Measurements from ENCODE around the gene HS1BP3.

The HS1BP3 gene

GRCh38 chr2:20622731-20623130 is 28.2 kb downstream of the HS1BP3 start:
- no peaks in the 10 kb centered on the region for H3K27me3 ChIP-seq (replicated peaks; ENCODE audit: control insufficient read depth, insufficient read depth, low read length, poor library complexity, severe bottlenecking)
- peaks cover 53% of the 10 kb centered on the region for H3K36me3 ChIP-seq (ENCODE audit: control insufficient read depth, insufficient read depth, low read length)
- no peaks in the 10 kb centered on the region for H3K4me1 ChIP-seq (ENCODE audit: control insufficient read depth, insufficient read depth, low read length, poor library complexity, severe bottlenecking)
- H3K27ac ChIP-seq (ENCODE audit: insufficient read depth, low read length, poor library complexity, severe bottlenecking) = no peak overlapping the region
- no peak for DNase-seq
- H3K9me3 ChIP-seq (ENCODE audit: control insufficient read depth, low read length) = no peaks in the 10 kb centered on the region
- no peak overlapping the region for H3K4me3 ChIP-seq (ENCODE audit: insufficient read depth, low read depth, low read length, poor library complexity, severe bottlenecking)

GRCh38 chr2:20622296-20622686 is 28.6 kb downstream of the HS1BP3 start:
- no peaks in the 10 kb centered on the region for H3K9me3 ChIP-seq (ENCODE audit: control insufficient read depth, low read length)
- peaks cover 53% of the 10 kb centered on the region for H3K36me3 ChIP-seq (ENCODE audit: control insufficient read depth, insufficient read depth, low read length)
- H3K4me3 ChIP-seq (ENCODE audit: insufficient read depth, low read depth, low read length, poor library complexity, severe bottlenecking) = no peak overlapping the region
- H3K27me3 ChIP-seq (replicated peaks; ENCODE audit: control insufficient read depth, insufficient read depth, low read length, poor library complexity, severe bottlenecking) = no peaks in the 10 kb centered on the region
- no peak overlapping the region for H3K27ac ChIP-seq (ENCODE audit: insufficient read depth, low read length, poor library complexity, severe bottlenecking)
- no peak for DNase-seq
- no peaks in the 10 kb centered on the region for H3K4me1 ChIP-seq (ENCODE audit: control insufficient read depth, insufficient read depth, low read length, poor library complexity, severe bottlenecking)

- H3K27ac ChIP-seq (ENCODE audit: insufficient read depth, low read length, poor library complexity, severe bottlenecking) = no peak overlapping the region
- H3K36me3 ChIP-seq (ENCODE audit: control insufficient read depth, insufficient read depth, low read length) = peaks cover 53% of the 10 kb centered on the region
These were observed 29.3 kb downstream of the HS1BP3 start for GRCh38 chr2:20621366-20622295.

GRCh38 chr2:20620696-20621365 is 30.1 kb downstream of the HS1BP3 start:
- no peak overlapping the region for H3K27ac ChIP-seq (ENCODE audit: insufficient read depth, low read length, poor library complexity, severe bottlenecking)
- peaks cover 53% of the 10 kb centered on the region for H3K36me3 ChIP-seq (ENCODE audit: control insufficient read depth, insufficient read depth, low read length)
- no peak for DNase-seq
- no peak overlapping the region for H3K4me3 ChIP-seq (ENCODE audit: insufficient read depth, low read depth, low read length, poor library complexity, severe bottlenecking)
- H3K4me1 ChIP-seq (ENCODE audit: control insufficient read depth, insufficient read depth, low read length, poor library complexity, severe bottlenecking) = no peaks in the 10 kb centered on the region
- no peaks in the 10 kb centered on the region for H3K27me3 ChIP-seq (replicated peaks; ENCODE audit: control insufficient read depth, insufficient read depth, low read length, poor library complexity, severe bottlenecking)
- no peaks in the 10 kb centered on the region for H3K9me3 ChIP-seq (ENCODE audit: control insufficient read depth, low read length)

More at GRCh38 chr2:20621366-20622295, 29.3 kb downstream of the HS1BP3 start:
- H3K4me3 ChIP-seq (ENCODE audit: insufficient read depth, low read depth, low read length, poor library complexity, severe bottlenecking) = no peak overlapping the region
- H3K9me3 ChIP-seq (ENCODE audit: control insufficient read depth, low read length) = no peaks in the 10 kb centered on the region
- H3K4me1 ChIP-seq (ENCODE audit: control insufficient read depth, insufficient read depth, low read length, poor library complexity, severe bottlenecking) = no peaks in the 10 kb centered on the region
- no peak for DNase-seq
- no peaks in the 10 kb centered on the region for H3K27me3 ChIP-seq (replicated peaks; ENCODE audit: control insufficient read depth, insufficient read depth, low read length, poor library complexity, severe bottlenecking)

- Histone ChIP-seq H3K27ac (ENCODE audit: insufficient read depth, low read length, poor library complexity, severe bottlenecking) (no peak overlapping the region), H3K36me3 (ENCODE audit: control insufficient read depth, insufficient read depth, low read length) (peaks cover 53% of the 10 kb centered on the region), H3K9me3 (ENCODE audit: control insufficient read depth, low read length) (no peaks in the 10 kb centered on the region), H3K4me1 (ENCODE audit: control insufficient read depth, insufficient read depth, low read length, poor library complexity, severe bottlenecking) (no peaks in the 10 kb centered on the region), H3K27me3 (replicated peaks; ENCODE audit: control insufficient read depth, insufficient read depth, low read length, poor library complexity, severe bottlenecking) (no peaks in the 10 kb centered on the region), H3K4me3 (ENCODE audit: insufficient read depth, low read depth, low read length, poor library complexity, severe bottlenecking) (no peak overlapping the region)
- DNase-seq = no peak
These were observed 30.6 kb downstream of the HS1BP3 start for GRCh38 chr2:20620271-20620681.

GRCh38 chr2:20619624-20620024 is 31.3 kb downstream of the HS1BP3 start:
- H3K27ac ChIP-seq (ENCODE audit: insufficient read depth, low read length, poor library complexity, severe bottlenecking) = no peak overlapping the region
- no peaks in the 10 kb centered on the region for H3K27me3 ChIP-seq (replicated peaks; ENCODE audit: control insufficient read depth, insufficient read depth, low read length, poor library complexity, severe bottlenecking)
- no peaks in the 10 kb centered on the region for H3K4me1 ChIP-seq (ENCODE audit: control insufficient read depth, insufficient read depth, low read length, poor library complexity, severe bottlenecking)
- DNase-seq = no peak
- peaks cover 49% of the 10 kb centered on the region for H3K36me3 ChIP-seq (ENCODE audit: control insufficient read depth, insufficient read depth, low read length)
- no peak overlapping the region for H3K4me3 ChIP-seq (ENCODE audit: insufficient read depth, low read depth, low read length, poor library complexity, severe bottlenecking)
- no peaks in the 10 kb centered on the region for H3K9me3 ChIP-seq (ENCODE audit: control insufficient read depth, low read length)

- Histone ChIP-seq H3K4me1 (ENCODE audit: control insufficient read depth, insufficient read depth, low read length, poor library complexity, severe bottlenecking) (no peaks in the 10 kb centered on the region), H3K27me3 (replicated peaks; ENCODE audit: control insufficient read depth, insufficient read depth, low read length, poor library complexity, severe bottlenecking) (no peaks in the 10 kb centered on the region), H3K4me3 (ENCODE audit: insufficient read depth, low read depth, low read length, poor library complexity, severe bottlenecking) (no peak overlapping the region), H3K27ac (ENCODE audit: insufficient read depth, low read length, poor library complexity, severe bottlenecking) (no peak overlapping the region), H3K36me3 (ENCODE audit: control insufficient read depth, insufficient read depth, low read length) (peaks cover 42% of the 10 kb centered on the region), H3K9me3 (ENCODE audit: control insufficient read depth, low read length) (no peaks in the 10 kb centered on the region)
- DNase-seq = no peak
These were observed 31.9 kb downstream of the HS1BP3 start for GRCh38 chr2:20618886-20619521.

GRCh38 chr2:20618468-20618885 is 32.4 kb downstream of the HS1BP3 start:
- no peak overlapping the region for H3K4me3 ChIP-seq (ENCODE audit: insufficient read depth, low read depth, low read length, poor library complexity, severe bottlenecking)
- H3K36me3 ChIP-seq (ENCODE audit: control insufficient read depth, insufficient read depth, low read length) = peaks cover 38% of the 10 kb centered on the region
- H3K27ac ChIP-seq (ENCODE audit: insufficient read depth, low read length, poor library complexity, severe bottlenecking) = no peak overlapping the region
- DNase-seq = no peak
- no peaks in the 10 kb centered on the region for H3K9me3 ChIP-seq (ENCODE audit: control insufficient read depth, low read length)
- no peaks in the 10 kb centered on the region for H3K27me3 ChIP-seq (replicated peaks; ENCODE audit: control insufficient read depth, insufficient read depth, low read length, poor library complexity, severe bottlenecking)
- no peaks in the 10 kb centered on the region for H3K4me1 ChIP-seq (ENCODE audit: control insufficient read depth, insufficient read depth, low read length, poor library complexity, severe bottlenecking)

GRCh38 chr2:20617892-20618467 is 32.9 kb downstream of the HS1BP3 start:
- H3K27ac ChIP-seq (ENCODE audit: insufficient read depth, low read length, poor library complexity, severe bottlenecking) = no peak overlapping the region
- no peak for DNase-seq

More at GRCh38 chr2:20617892-20618467, 32.9 kb downstream of the HS1BP3 start:
- peaks cover 33% of the 10 kb centered on the region for H3K36me3 ChIP-seq (ENCODE audit: control insufficient read depth, insufficient read depth, low read length)
- no peaks in the 10 kb centered on the region for H3K27me3 ChIP-seq (replicated peaks; ENCODE audit: control insufficient read depth, insufficient read depth, low read length, poor library complexity, severe bottlenecking)
- H3K9me3 ChIP-seq (ENCODE audit: control insufficient read depth, low read length) = no peaks in the 10 kb centered on the region
- no peaks in the 10 kb centered on the region for H3K4me1 ChIP-seq (ENCODE audit: control insufficient read depth, insufficient read depth, low read length, poor library complexity, severe bottlenecking)
- H3K4me3 ChIP-seq (ENCODE audit: insufficient read depth, low read depth, low read length, poor library complexity, severe bottlenecking) = no peak overlapping the region

Measured in effector memory CD4-positive, alpha-beta T cell (primary cell).